DND-41 (cell line): ENCODE data around the gene ARHGAP22.

Experiments
- EZH2 ChIP-seq: IDR thresholded peaks from 3 replicates; pipeline ENCODE4 v1.6.1; 2012; ENCODE audit warnings: borderline replicate concordance, low read depth, mild to moderate bottlenecking, moderate library complexity, low read length, inconsistent platforms; ENCODE audit not compliant: severe bottlenecking
- TF ChIP-seq, protein P1 (sequence below): IDR thresholded peaks from 2 replicates; pipeline ENCODE4 v1.5.1; 2012; ENCODE audit warnings: borderline replicate concordance, low read length, moderate library complexity, mild to moderate bottlenecking; ENCODE audit not compliant: poor library complexity, severe bottlenecking; ENCODE audit errors: extremely low read depth

DNA sequence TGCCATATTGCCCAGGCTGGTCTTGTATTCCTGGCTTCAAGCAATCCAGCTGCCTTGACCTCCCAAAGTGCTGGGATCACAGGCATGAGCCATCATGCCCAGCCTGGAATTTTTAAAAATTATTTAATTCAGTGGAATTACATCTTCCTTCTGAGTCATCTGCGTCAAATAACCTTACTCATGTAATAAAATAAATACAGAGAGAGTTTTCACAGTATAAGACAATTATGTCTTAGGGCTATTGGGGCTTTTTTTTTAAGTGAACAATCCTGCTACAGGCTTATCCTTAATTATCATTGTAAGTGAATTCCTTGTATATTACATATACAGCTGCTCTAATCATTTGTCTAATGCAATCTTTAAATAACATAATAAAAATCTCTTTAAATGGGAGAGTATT, 190.1 kb downstream of the ARHGAP22 start:
- TF ChIP-seq, protein P1, sequence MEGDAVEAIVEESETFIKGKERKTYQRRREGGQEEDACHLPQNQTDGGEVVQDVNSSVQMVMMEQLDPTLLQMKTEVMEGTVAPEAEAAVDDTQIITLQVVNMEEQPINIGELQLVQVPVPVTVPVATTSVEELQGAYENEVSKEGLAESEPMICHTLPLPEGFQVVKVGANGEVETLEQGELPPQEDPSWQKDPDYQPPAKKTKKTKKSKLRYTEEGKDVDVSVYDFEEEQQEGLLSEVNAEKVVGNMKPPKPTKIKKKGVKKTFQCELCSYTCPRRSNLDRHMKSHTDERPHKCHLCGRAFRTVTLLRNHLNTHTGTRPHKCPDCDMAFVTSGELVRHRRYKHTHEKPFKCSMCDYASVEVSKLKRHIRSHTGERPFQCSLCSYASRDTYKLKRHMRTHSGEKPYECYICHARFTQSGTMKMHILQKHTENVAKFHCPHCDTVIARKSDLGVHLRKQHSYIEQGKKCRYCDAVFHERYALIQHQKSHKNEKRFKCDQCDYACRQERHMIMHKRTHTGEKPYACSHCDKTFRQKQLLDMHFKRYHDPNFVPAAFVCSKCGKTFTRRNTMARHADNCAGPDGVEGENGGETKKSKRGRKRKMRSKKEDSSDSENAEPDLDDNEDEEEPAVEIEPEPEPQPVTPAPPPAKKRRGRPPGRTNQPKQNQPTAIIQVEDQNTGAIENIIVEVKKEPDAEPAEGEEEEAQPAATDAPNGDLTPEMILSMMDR = no peak
- no peak for TF ChIP-seq EZH2
